ENCODE measurements around the gene CBFA2T3. TPM values are rescaled to one million over a fixed set of nuclear protein-coding genes. Genes with fewer than 3 reads are reported as not detected.

The CBFA2T3 gene
- polyA plus RNA-seq, 1 experiment = not detected

GRCh38 chr16:88940862-88941817, 35.9 kb downstream of the CBFA2T3 start:
- ChIA-PET POLR2A (no interaction called here), CTCF (interaction anchor here (0.6 kb wide), 2 partner anchors 24 to 275 kb away, joined by 3 read pairs; no protein-coding TSS in a partner anchor)
- H3K9me3 ChIP-seq (ENCODE audit: control insufficient read depth, insufficient read depth, low read length) = no peaks in the 10 kb centered on the region; the same call in 1 of the 2 replicates
- peaks cover 55% of the 10 kb centered on the region for H3K27me3 ChIP-seq (ENCODE audit: control insufficient read depth, insufficient read depth, low read length)
- no peak for DNase-seq (ENCODE audit: low read depth, low spot score)
- TF ChIP-seq CTCF (IDR thresholded peaks at IDR 0.05; ENCODE audit: low read depth, low read length) = no peak
- no peak overlapping the region for H3K4me3 ChIP-seq (ENCODE audit: low read depth, low read length)
- no peak overlapping the region for H3K27ac ChIP-seq (ENCODE audit: low read depth, low read length)

DNA sequence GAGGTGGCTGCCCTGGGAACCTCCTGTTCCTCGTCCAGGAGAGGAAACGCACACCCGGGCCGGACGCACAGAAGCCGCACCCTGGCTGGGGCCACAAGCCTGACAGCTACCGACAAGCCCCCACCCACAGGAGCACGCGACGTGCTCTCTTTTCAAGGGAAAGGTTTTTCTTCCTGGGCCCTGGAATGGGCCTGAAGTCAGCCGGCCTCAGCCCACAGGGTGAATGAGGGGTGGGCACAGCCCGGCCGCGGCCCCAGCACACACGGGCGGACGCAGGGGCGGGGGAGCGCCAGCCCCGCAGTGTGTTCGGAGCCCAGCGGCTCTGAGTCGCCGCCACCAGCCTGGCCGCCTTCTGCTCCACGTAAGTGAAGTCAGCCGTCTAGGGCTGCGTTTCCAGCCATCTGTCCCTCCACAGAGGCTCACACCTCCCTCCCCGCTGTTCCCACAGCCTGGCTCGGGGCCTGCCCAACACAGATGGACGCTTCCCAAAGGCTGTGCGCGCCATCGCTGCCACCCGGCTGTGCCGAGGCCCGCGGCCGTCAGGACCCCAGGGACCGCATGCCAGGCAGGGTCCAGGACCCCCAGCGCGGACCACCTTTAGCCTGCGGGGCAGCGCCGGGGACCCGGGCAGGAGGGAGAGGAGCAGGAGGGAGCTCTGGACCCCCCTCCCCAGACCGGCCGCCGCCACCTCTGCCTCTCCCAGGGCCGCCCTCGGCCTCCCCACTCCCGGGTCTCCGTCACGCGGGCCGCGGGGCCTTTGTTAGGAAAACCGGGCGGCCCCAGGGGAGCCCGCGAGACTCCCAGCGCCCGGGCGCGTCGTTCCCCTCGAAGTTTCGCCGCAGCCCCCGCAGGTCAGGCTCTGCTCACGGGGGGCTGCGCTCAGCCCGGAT, 36.8 kb downstream of the CBFA2T3 start:
- Histone ChIP-seq H3K4me3 (ENCODE audit: low read depth, low read length) (no peak overlapping the region), H3K27ac (ENCODE audit: low read depth, low read length) (no peak overlapping the region), H3K9me3 (ENCODE audit: control insufficient read depth, insufficient read depth, low read length) (no peaks in the 10 kb centered on the region; the same call in 1 of the 2 replicates), H3K27me3 (ENCODE audit: control insufficient read depth, insufficient read depth, low read length) (peaks cover 63% of the 10 kb centered on the region)
- no peak for TF ChIP-seq CTCF (IDR thresholded peaks at IDR 0.05; ENCODE audit: low read depth, low read length)
- ChIA-PET POLR2A (no interaction called here), CTCF (no interaction called here)
- no peak for DNase-seq (ENCODE audit: low read depth, low spot score)

- POLR2A ChIA-PET = no interaction called here
- DNase-seq (ENCODE audit: low read depth, low spot score) = no peak
- Histone ChIP-seq H3K9me3 (ENCODE audit: control insufficient read depth, insufficient read depth, low read length) (no peaks in the 10 kb centered on the region; the same call in 1 of the 2 replicates), H3K27ac (ENCODE audit: low read depth, low read length) (no peak overlapping the region), H3K27me3 (ENCODE audit: control insufficient read depth, insufficient read depth, low read length) (peaks cover 65% of the 10 kb centered on the region), H3K4me3 (ENCODE audit: low read depth, low read length) (no peak overlapping the region)
- no peak for TF ChIP-seq CTCF (IDR thresholded peaks at IDR 0.05; ENCODE audit: low read depth, low read length)
- CTCF ChIA-PET = no interaction called here
Observed at GRCh38 chr16:88939245-88939971, 37.6 kb downstream of the CBFA2T3 start.

DNA sequence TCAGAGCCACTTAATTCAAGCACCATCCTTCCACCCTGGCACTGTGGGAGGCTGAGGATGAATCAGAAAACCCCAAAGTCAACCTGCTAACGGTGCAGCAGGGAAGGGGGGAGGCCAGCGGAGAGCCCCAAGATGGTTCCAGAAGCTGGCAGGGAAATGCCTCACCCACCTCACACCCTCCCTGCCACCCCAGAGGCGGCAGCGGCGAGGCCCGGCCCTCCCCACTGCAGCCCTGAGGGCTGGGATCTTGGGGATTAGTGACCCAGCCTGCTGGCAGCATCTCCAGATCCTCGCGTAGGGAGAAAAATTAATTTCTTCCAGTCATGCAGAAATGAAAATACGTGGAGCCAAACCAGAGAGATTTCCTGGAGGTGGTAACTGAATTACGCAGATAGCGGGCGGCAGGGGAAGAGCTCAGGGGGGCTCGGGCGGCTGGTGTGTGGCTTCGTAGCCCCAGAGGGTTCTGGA, 38.2 kb downstream of the CBFA2T3 start:
- POLR2A ChIA-PET = no interaction called here

More for the DNA sequence above, 38.2 kb downstream of the CBFA2T3 start:
- TF ChIP-seq CTCF (IDR thresholded peaks at IDR 0.05; ENCODE audit: low read depth, low read length) = no peak
- Histone ChIP-seq H3K4me3 (ENCODE audit: low read depth, low read length) (no peak overlapping the region), H3K27ac (ENCODE audit: low read depth, low read length) (no peak overlapping the region), H3K27me3 (ENCODE audit: control insufficient read depth, insufficient read depth, low read length) (peaks cover 66% of the 10 kb centered on the region), H3K9me3 (ENCODE audit: control insufficient read depth, insufficient read depth, low read length) (no peaks in the 10 kb centered on the region; the same call in 1 of the 2 replicates)
- CTCF ChIA-PET = no interaction called here
- DNase-seq (ENCODE audit: low read depth, low spot score) = no peak

Measured in AG04450 (cell line).